Dermis lymphatic vessel endothelial cell (primary cell): ENCODE data around the gene PSMG1. TPM values are rescaled to one million over a fixed set of nuclear protein-coding genes. Genes with fewer than 3 reads are reported as not detected.

Experiments used
- total RNA-seq: library from RNA; depleted of rRNA; stranded (reverse); fragments of >200 nt; gene quantifications from 2 replicates; pipeline ENCODE4 v1.2.1, GENCODE V29; 2014

PSMG1 gene
- total RNA-seq: 49.8 and 59.3 TPM in 2 replicates

GRCh38 chr21:39183272-39184049 is at the start of gene PSMG1:
PSMG1 (minus strand) TSS chr21:39183451; CDS start chr21:39183385, 66 bp downstream.

Other genes with a start within 250 kb of the PSMG1 start
- 48.5 and 70.6 TPM in 2 replicates for gene BRWD1, start 130.2 kb upstream of the PSMG1 start, total RNA-seq
- 164 and 250 TPM in 2 replicates for gene HMGN1, start 165.6 kb upstream of the PSMG1 start, total RNA-seq